PC-3 (cell line): Measurements from ENCODE around the gene FES. TPM values are rescaled to one million over a fixed set of nuclear protein-coding genes. Genes with fewer than 3 reads are reported as not detected.
A peak's percentile ranks its signal among the peaks of the same experiment; 100 is the strongest.

Source experiments
- ATAC-seq: fragments of 200-7000 bp; cut with Tn5 transposase; 2 replicates; pipeline ENCODE4 v1.9.1; 2020; ENCODE audit warnings: mild to moderate bottlenecking, moderate library complexity
- BruUV-seq: library from RNA; stranded (reverse); fragments of 400-500 nt; replicated peaks from 2 replicates; lab custom pipeline; 2021; lab: Mats Ljungman, UMichigan
- CTCF ChIA-PET: fragments of 300-600 bp; sonication (Branson Sonifier 250); formaldehyde crosslinking; loops from one replicate; lab custom pipeline; 2022; ENCODE audit warnings: antibody characterized with exemption; lab: Charles Lee
- POLR2A ChIA-PET: fragments of 300-600 bp; sonication (Branson Sonifier 250); formaldehyde crosslinking; loops from one replicate; lab custom pipeline; 2022; ENCODE audit warnings: antibody characterized with exemption; ENCODE audit not compliant: unreplicated experiment; lab: Charles Lee
- DNase-seq: peaks from one replicate; pipeline ENCODE4 v3.0.0-alpha.2; 2015
- H2AFZ ChIP-seq: fragments of 300-600 bp; sonication (generic); 2 replicates; pipeline ENCODE4 v1.6.0; 2016; ENCODE audit warnings: antibody characterized with exemption, low read length
- H3F3A ChIP-seq: fragments of 300-600 bp; sonication (generic); one replicate; pipeline ENCODE4 v1.6.0; 2017; ENCODE audit warnings: antibody characterized with exemption, low read length, control low read depth, mild to moderate bottlenecking; ENCODE audit not compliant: unreplicated experiment
- H3K27ac ChIP-seq: fragments of 300-600 bp; sonication (generic); 2 replicates; pipeline ENCODE4 v1.5.1; 2016; ENCODE audit warnings: mild to moderate bottlenecking, low read length
- H3K27me3 ChIP-seq: fragments of 300-600 bp; sonication (generic); 2 replicates; pipeline ENCODE4 v1.6.1; 2016; ENCODE audit warnings: low read length, mixed read lengths
- H3K36me3 ChIP-seq: fragments of 300-600 bp; sonication (generic); 2 replicates; pipeline ENCODE4 v1.6.1; 2016; ENCODE audit warnings: low read depth, mixed run types, low read length, mixed read lengths
- H3K4me1 ChIP-seq: fragments of 300-600 bp; sonication (generic); 2 replicates; pipeline ENCODE4 v1.5.1; 2016; ENCODE audit warnings: low read length; ENCODE audit not compliant: insufficient read depth
- H3K4me2 ChIP-seq: fragments of 300-600 bp; sonication (generic); 2 replicates; pipeline ENCODE4 v1.6.0; 2016; ENCODE audit warnings: low read length
- H3K4me3 ChIP-seq: fragments of 300-600 bp; sonication (generic); 2 replicates; pipeline ENCODE4 v1.5.1; 2016; ENCODE audit warnings: mild to moderate bottlenecking, low read length, mixed read lengths
- H3K79me2 ChIP-seq: fragments of 300-600 bp; sonication (generic); 2 replicates; pipeline ENCODE4 v1.6.1; 2017; ENCODE audit warnings: low read length, mixed read lengths
- H3K9ac ChIP-seq: fragments of 300-600 bp; sonication (generic); 2 replicates; pipeline ENCODE4 v1.6.0; 2016; ENCODE audit warnings: mild to moderate bottlenecking, low read length
- H3K9me2 ChIP-seq: fragments of 300-600 bp; sonication (generic); replicated peaks from 2 replicates; pipeline ENCODE4 v1.6.1; 2016; ENCODE audit warnings: mixed run types, low read length, mixed read lengths
- H3K9me3 ChIP-seq: fragments of 300-600 bp; sonication (generic); 2 replicates; pipeline ENCODE4 v1.6.1; 2016; ENCODE audit warnings: low read length, mixed read lengths
- H4K20me1 ChIP-seq: fragments of 300-600 bp; sonication (generic); 2 replicates; pipeline ENCODE4 v1.6.1; 2016; ENCODE audit warnings: low read length, mixed read lengths
- EZH2 ChIP-seq: fragments of 300-600 bp; sonication (generic); IDR thresholded peaks from one replicate; pipeline ENCODE4 v1.6.1; 2017; ENCODE audit warnings: antibody characterized with exemption, mild to moderate bottlenecking, low read length; ENCODE audit not compliant: unreplicated experiment
- EZH2phosphoT487 ChIP-seq: fragments of 300-600 bp; sonication (generic); IDR thresholded peaks from 2 replicates; pipeline ENCODE4 v1.6.1; 2018; ENCODE audit warnings: mild to moderate bottlenecking, antibody characterized with exemption, low read length, borderline replicate concordance
- intact Hi-C: fragments of 100-400 bp; cut with micrococcal nuclease; formaldehyde crosslinking; loops from 2 replicates; pipeline ENCODE4 v1.9.0; 2023
- total RNA-seq: library from RNA; depleted of rRNA; stranded (reverse); fragments of >200 nt; gene quantifications from 2 replicates; pipeline ENCODE4 v1.2.3, GENCODE V29; 2014
- TF ChIP-seq, protein P1 (sequence below): fragments of 300-600 bp; sonication (generic); conservative IDR thresholded peaks from 2 replicates; pipeline ENCODE4 v1.5.1; 2017; ENCODE audit warnings: antibody characterized with exemption, low read depth, mild to moderate bottlenecking, low read length

Gene FES
- total RNA-seq, 1 experiment from 2014 or later, result 2.8 TPM

DNA sequence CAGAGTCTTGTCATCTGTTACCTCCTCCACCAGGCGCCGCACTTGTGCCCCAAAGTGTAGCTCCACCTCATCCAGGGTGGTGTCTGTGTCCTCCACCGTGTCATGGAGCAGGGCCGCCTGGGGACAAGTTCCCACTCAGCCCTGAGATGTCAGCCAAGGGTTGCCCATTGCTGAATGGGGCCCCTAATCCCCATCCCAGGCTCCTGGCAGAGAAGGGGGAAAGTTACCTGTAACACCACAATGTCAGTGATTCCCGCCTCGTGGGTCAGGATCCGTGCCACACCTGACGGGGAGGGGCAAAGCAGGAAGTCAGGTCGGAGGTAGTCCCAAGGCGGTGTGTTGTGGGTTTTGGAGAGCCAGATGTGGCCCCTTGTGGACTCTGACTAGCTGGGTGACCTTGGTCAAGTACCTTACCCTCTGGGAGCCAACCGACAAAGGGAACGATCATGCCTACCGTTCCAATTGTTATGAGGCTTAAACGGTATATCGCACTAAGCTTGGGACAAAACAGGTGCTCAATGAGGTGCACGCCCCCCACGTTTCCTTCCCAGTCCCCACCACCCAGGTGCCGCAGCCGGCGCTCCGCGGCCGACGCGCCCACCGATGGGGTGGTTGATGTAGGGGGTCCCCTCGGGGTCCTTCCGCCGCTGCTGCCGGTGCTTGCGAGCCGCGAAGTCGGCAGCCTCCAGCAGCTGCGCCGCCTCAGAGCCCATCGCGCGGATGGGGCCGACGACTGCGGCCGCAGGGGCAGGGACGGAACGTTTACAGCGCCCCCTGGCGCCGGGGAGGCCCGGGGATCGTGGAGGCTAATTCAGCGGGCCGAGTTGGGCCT, 47.7 kb downstream of the FES start, which contains the start of gene HDDC3:
Gene HDDC3 (minus strand): TSS at position 722 of the 832 bp plus-strand sequence. CDS start 9 bp downstream, at position 713.
- Histone ChIP-seq H2AFZ (peak within 1 kb of the TSS; percentile 94), H3F3A (no peaks in the 10 kb centered on the region), H3K4me1 (peaks cover 39% of the 10 kb centered on the region), H3K4me2 (peak within 1 kb of the TSS; percentile 97), H3K9ac (peak within 1 kb of the TSS; percentile 83), H3K36me3 (no peaks in the 10 kb centered on the region), H3K27ac (peak within 1 kb of the TSS; percentile 78), H4K20me1 (no peaks in the 10 kb centered on the region), H3K9me2 (no peaks in the 10 kb centered on the region), H3K4me3 (peak within 1 kb of the TSS; percentile 87), H3K27me3 (no peaks in the 10 kb centered on the region), H3K79me2 (peaks cover 23% of the 10 kb centered on the region), H3K9me3 (no peaks in the 10 kb centered on the region)
- TF ChIP-seq, protein P1, sequence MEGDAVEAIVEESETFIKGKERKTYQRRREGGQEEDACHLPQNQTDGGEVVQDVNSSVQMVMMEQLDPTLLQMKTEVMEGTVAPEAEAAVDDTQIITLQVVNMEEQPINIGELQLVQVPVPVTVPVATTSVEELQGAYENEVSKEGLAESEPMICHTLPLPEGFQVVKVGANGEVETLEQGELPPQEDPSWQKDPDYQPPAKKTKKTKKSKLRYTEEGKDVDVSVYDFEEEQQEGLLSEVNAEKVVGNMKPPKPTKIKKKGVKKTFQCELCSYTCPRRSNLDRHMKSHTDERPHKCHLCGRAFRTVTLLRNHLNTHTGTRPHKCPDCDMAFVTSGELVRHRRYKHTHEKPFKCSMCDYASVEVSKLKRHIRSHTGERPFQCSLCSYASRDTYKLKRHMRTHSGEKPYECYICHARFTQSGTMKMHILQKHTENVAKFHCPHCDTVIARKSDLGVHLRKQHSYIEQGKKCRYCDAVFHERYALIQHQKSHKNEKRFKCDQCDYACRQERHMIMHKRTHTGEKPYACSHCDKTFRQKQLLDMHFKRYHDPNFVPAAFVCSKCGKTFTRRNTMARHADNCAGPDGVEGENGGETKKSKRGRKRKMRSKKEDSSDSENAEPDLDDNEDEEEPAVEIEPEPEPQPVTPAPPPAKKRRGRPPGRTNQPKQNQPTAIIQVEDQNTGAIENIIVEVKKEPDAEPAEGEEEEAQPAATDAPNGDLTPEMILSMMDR, result peak; percentile 85
- TF ChIP-seq EZH2phosphoT487 (no peak), EZH2 (no peak)
- ChIA-PET POLR2A (interaction anchor here (0.6 to 0.9 kb wide), 3 partner anchors 23 to 114 kb away, joined by 3 read pairs; partner anchors contain the start of gene MAN2A2), CTCF (interaction anchor here (0.5 to 2.1 kb wide), 9 partner anchors 18 to 340 kb away, joined by 3 to 10 read pairs (median 3); partner anchors contain the start of gene MAN2A2)
- TSS peak; percentile 39 for BruUV-seq
- DNase-seq (peak; percentile 88), ATAC-seq (peak; percentile 51)
- intact Hi-C loops, result loop anchor here (2.0 to 10.0 kb wide), 3 partner anchors 29 to 103 kb away; partner anchors contain the start of genes MAN2A2 and PRC1

DNA sequence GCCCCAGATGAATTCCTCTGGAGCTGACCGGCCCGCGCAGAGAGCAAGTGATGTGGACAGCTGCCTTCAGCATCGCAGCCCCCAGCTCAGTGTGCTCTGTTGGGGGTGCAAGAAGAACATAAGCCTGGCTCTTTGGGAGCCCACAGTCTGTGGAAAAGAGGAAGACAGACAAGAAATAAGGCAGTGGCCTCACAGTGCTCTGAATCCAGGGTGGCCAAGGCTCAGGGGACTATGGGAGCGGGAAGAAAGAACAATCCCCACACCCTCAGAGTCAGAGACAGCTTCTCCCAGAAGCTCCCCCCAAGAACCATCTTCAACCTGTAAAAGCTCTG, 48.3 kb downstream of the FES start:
- no peaks in the 10 kb centered on the region for H3K27me3 ChIP-seq
- BruUV-seq, result no TSS peak
- peak overlapping the region; percentile 97 for H3K4me2 ChIP-seq
- no peaks in the 10 kb centered on the region for H3K9me3 ChIP-seq
- no peak for DNase-seq
- TF ChIP-seq EZH2 (no peak), EZH2phosphoT487 (no peak)
- TF ChIP-seq, protein P1, result peak; percentile 3; the same call in 1 of the 2 replicates
- CTCF ChIA-PET, result interaction anchor here (0.6 to 2.1 kb wide), 3 partner anchors 25 to 183 kb away, joined by 3 to 10 read pairs (median 5); partner anchors contain the start of gene MAN2A2
- no peaks in the 10 kb centered on the region for H4K20me1 ChIP-seq
- peak overlapping the region; percentile 83; the same call in 1 of the 2 replicates for H3K9ac ChIP-seq
- peaks cover 23% of the 10 kb centered on the region for H3K79me2 ChIP-seq
- peaks cover 39% of the 10 kb centered on the region for H3K4me1 ChIP-seq
- intact Hi-C loops, result loop anchor here (5.0 to 10.0 kb wide), 2 partner anchors 60 to 102 kb away; partner anchors contain the start of gene PRC1
- H3K4me3 ChIP-seq, result peak overlapping the region; percentile 87
- POLR2A ChIA-PET, result no interaction called here
- peak overlapping the region; percentile 94 for H2AFZ ChIP-seq
- no peaks in the 10 kb centered on the region for H3K36me3 ChIP-seq
- H3F3A ChIP-seq, result no peaks in the 10 kb centered on the region
- ATAC-seq, result no peak
- no peak overlapping the region for H3K27ac ChIP-seq
- no peaks in the 10 kb centered on the region for H3K9me2 ChIP-seq
